Keratinocyte (primary cell): ENCODE measurements around the gene POPDC3.

Experiments
- CTCF ChIP-seq, 3 experiments: IDR thresholded peaks in 1 of 3; conservative IDR thresholded peaks in 1 of 3; optimal IDR thresholded peaks in 1 of 3; 2 replicates in 2 of 3; 3 replicates in 1 of 3; pipeline versions ENCODE3 to v1.5.1; 2011; ENCODE audit warnings: low read length in 3 of 3, mild to moderate bottlenecking in 3 of 3, moderate library complexity in 2 of 3, control low read depth in 1 of 3, inconsistent platforms in 1 of 3; ENCODE audit not compliant: insufficient read depth in 2 of 3; ENCODE audit errors: extremely low read depth in 1 of 3
- EZH2 ChIP-seq: IDR thresholded peaks from one replicate; pipeline ENCODE4 v1.6.1; 2012; ENCODE audit warnings: inconsistent platforms, mild to moderate bottlenecking, low read length, moderate library complexity

- no peak for TF ChIP-seq CTCF (optimal IDR thresholded peaks at IDR 0.05 in 1 of 3, IDR thresholded peaks at IDR 0.05 in 1 of 3, conservative IDR thresholded peaks at IDR 0.05 in 1 of 3; ENCODE audit: extremely low read depth in 1 of 3, insufficient read depth in 2 of 3, low read length in 3 of 3)
- TF ChIP-seq EZH2 = no peak
Measured at GRCh38 chr6:105191351-105191750, 11.5 kb upstream of the POPDC3 start.
